Osteoblast (primary cell): ENCODE measurements around the gene BUD23. TPM values are rescaled to one million over a fixed set of nuclear protein-coding genes. Genes with fewer than 3 reads are reported as not detected.

Experiments
- DNase-seq: peaks from one replicate; pipeline ENCODE4 v3.0.0; 2011; ENCODE audit warnings: low spot score, mixed read lengths; ENCODE audit not compliant: insufficient read length; ENCODE audit errors: missing footprints
- H2AFZ ChIP-seq: 2 replicates; pipeline ENCODE4 v1.6.0; 2011; ENCODE audit warnings: mild to moderate bottlenecking, low read length
- H3K27ac ChIP-seq: 2 replicates; pipeline ENCODE4 v1.5.1; 2011; ENCODE audit warnings: mild to moderate bottlenecking, low read depth, low read length, moderate library complexity
- H3K27me3 ChIP-seq: 2 replicates; pipeline ENCODE4 v1.6.0; 2012; ENCODE audit warnings: mild to moderate bottlenecking, control low read depth, inconsistent platforms, low read length, moderate library complexity; ENCODE audit not compliant: insufficient read depth
- H3K36me3 ChIP-seq: 2 replicates; pipeline ENCODE4 v1.5.1; 2011; ENCODE audit warnings: mild to moderate bottlenecking, low read length, control low read depth, moderate library complexity; ENCODE audit not compliant: insufficient read depth
- H3K4me1 ChIP-seq: 2 replicates; pipeline ENCODE4 v1.5.1; 2011; ENCODE audit warnings: mild to moderate bottlenecking, low read length, control low read depth, moderate library complexity; ENCODE audit not compliant: insufficient read depth
- H3K4me2 ChIP-seq: 2 replicates; pipeline ENCODE4 v1.6.0; 2011; ENCODE audit warnings: mild to moderate bottlenecking, low read length; ENCODE audit not compliant: insufficient read depth
- H3K4me3 ChIP-seq: fragments of 200-600 bp; sonication (generic); 3 replicates; pipeline ENCODE4 v1.5.1; 2012; ENCODE audit warnings: mild to moderate bottlenecking, low read length, inconsistent platforms; ENCODE audit not compliant: insufficient read depth
- H3K79me2 ChIP-seq: 2 replicates; pipeline ENCODE4 v1.6.0; 2012; ENCODE audit warnings: mild to moderate bottlenecking, low read length, control low read depth, inconsistent platforms; ENCODE audit not compliant: insufficient read depth
- H3K9me3 ChIP-seq: 2 replicates; pipeline ENCODE4 v1.5.1; 2011; ENCODE audit warnings: low read depth, low read length, control low read depth
- H4K20me1 ChIP-seq: 2 replicates; pipeline ENCODE4 v1.6.0; 2012; ENCODE audit warnings: mild to moderate bottlenecking, low read length, control low read depth; ENCODE audit not compliant: insufficient read depth
- total RNA-seq: library from RNA; depleted of rRNA; stranded (reverse); fragments of >200 nt; gene quantifications from 2 replicates; pipeline ENCODE4 v1.2.3, GENCODE V29; 2012
- TF ChIP-seq, protein P1 (sequence below): IDR thresholded peaks from 2 replicates; pipeline ENCODE4 v1.5.1; 2011; ENCODE audit warnings: mild to moderate bottlenecking, low read depth, low read length, moderate library complexity; ENCODE audit errors: extremely low read depth

The BUD23 gene
- total RNA-seq, 1 donor = 36.9 TPM

DNA sequence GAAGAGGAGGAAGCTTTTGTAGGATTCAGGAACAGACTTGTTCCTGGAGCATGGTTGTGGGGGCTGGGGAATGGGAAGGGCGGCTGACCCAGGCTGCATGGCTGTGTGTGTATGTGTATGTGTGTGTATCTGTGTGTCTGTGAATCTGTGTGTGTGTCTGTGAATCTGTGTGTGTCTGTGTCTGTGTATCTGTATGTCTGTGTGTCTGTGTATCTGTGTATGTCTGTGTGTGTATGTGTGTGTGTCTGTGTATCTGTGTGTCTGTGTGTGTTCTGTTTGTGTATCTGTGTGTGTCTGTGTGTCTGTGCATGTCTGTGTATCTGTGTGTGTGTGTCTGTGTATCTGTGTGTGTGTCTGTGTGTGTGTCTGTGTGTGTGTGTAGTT lies 42.7 kb downstream of the BUD23 start:
- Histone ChIP-seq H4K20me1 (no peaks in the 10 kb centered on the region), H3K27me3 (no peaks in the 10 kb centered on the region), H2AFZ (no peak overlapping the region), H3K4me1 (no peaks in the 10 kb centered on the region), H3K4me3 (no peak overlapping the region), H3K4me2 (no peak overlapping the region), H3K9me3 (no peaks in the 10 kb centered on the region), H3K36me3 (no peaks in the 10 kb centered on the region), H3K79me2 (no peaks in the 10 kb centered on the region), H3K27ac (no peak overlapping the region)
- no peak for DNase-seq
- TF ChIP-seq, protein P1, sequence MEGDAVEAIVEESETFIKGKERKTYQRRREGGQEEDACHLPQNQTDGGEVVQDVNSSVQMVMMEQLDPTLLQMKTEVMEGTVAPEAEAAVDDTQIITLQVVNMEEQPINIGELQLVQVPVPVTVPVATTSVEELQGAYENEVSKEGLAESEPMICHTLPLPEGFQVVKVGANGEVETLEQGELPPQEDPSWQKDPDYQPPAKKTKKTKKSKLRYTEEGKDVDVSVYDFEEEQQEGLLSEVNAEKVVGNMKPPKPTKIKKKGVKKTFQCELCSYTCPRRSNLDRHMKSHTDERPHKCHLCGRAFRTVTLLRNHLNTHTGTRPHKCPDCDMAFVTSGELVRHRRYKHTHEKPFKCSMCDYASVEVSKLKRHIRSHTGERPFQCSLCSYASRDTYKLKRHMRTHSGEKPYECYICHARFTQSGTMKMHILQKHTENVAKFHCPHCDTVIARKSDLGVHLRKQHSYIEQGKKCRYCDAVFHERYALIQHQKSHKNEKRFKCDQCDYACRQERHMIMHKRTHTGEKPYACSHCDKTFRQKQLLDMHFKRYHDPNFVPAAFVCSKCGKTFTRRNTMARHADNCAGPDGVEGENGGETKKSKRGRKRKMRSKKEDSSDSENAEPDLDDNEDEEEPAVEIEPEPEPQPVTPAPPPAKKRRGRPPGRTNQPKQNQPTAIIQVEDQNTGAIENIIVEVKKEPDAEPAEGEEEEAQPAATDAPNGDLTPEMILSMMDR = peak; percentile 3

DNA sequence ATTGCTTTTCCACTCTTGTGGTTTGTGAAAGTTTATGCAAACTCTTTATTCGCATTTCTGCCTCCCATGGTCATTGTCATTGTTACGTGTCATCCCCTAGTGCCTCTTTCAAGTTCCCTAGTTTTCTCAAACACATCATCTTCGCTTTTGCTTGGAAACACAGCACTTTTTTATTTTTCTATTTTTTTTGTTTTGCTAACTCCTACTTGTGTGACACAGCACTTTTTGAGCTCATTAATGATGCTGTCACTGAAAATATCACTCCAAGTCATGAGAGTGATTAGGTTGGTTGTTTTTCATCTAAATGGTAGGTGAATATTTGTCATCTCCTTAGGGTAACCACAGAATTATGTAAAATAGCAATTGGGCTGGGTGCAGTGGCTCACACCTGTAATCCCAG lies 44.6 kb downstream of the BUD23 start:
- Histone ChIP-seq H3K27me3 (no peaks in the 10 kb centered on the region), H3K36me3 (no peaks in the 10 kb centered on the region), H3K4me2 (no peak overlapping the region), H3K9me3 (no peaks in the 10 kb centered on the region), H2AFZ (no peak overlapping the region), H3K79me2 (no peaks in the 10 kb centered on the region), H4K20me1 (no peaks in the 10 kb centered on the region), H3K4me3 (no peak overlapping the region), H3K27ac (no peak overlapping the region), H3K4me1 (no peaks in the 10 kb centered on the region)
- peak; percentile 26 for DNase-seq
- TF ChIP-seq, protein P1 = no peak

- H3K27ac ChIP-seq = no peak overlapping the region
- no peaks in the 10 kb centered on the region for H3K79me2 ChIP-seq
- H3K4me1 ChIP-seq = no peaks in the 10 kb centered on the region
- no peak for DNase-seq
- H3K27me3 ChIP-seq = no peaks in the 10 kb centered on the region
- no peak overlapping the region for H2AFZ ChIP-seq
- H3K9me3 ChIP-seq = no peaks in the 10 kb centered on the region
- TF ChIP-seq, protein P1 = no peak
- H3K4me2 ChIP-seq = no peak overlapping the region
- H4K20me1 ChIP-seq = no peaks in the 10 kb centered on the region
- H3K36me3 ChIP-seq = no peaks in the 10 kb centered on the region
- H3K4me3 ChIP-seq = no peak overlapping the region
Measured at GRCh38 chr7:73728551-73728950, 45.2 kb downstream of the BUD23 start.

DNA sequence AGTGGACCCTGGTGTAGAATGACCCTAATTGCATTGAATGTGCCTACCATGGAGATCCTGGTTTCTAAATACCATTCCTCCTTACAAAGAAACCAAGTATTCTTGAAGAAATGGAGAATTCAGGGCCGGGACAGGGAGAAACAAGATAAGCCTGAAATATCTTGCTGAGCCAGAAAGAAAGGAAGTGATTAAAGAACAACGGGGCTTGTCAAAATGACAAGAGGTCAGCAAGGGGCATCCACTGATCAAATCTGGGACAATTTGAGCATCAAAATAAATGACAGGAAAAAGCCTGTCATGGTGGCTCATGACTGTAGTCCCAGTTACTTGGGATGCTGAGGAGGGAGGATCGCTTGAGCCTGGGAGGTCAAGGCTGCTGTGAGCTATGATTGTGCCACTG lies 47.1 kb downstream of the BUD23 start:
- Histone ChIP-seq H3K27me3 (no peaks in the 10 kb centered on the region), H3K9me3 (no peaks in the 10 kb centered on the region), H3K4me3 (no peak overlapping the region), H2AFZ (no peak overlapping the region), H3K4me2 (no peak overlapping the region), H3K36me3 (no peaks in the 10 kb centered on the region), H3K79me2 (no peaks in the 10 kb centered on the region), H4K20me1 (no peaks in the 10 kb centered on the region), H3K4me1 (peaks cover 5% of the 10 kb centered on the region), H3K27ac (no peak overlapping the region)
- TF ChIP-seq, protein P1 = no peak
- no peak for DNase-seq
